Neural progenitor cell (in vitro differentiated cells): ENCODE measurements around the gene ITGB5.

Source experiments
- CTCF ChIP-seq: fragments of 200-600 bp; sonication (generic); IDR thresholded peaks from 2 replicates; pipeline ENCODE4 v1.5.1; 2017; ENCODE audit warnings: antibody characterized with exemption, mild to moderate bottlenecking
- EZH2 ChIP-seq: fragments of 200-600 bp; sonication (generic); IDR thresholded peaks from 2 replicates; pipeline ENCODE4 v1.6.1; 2017; ENCODE audit warnings: antibody characterized with exemption, mild to moderate bottlenecking, moderate library complexity

DNA sequence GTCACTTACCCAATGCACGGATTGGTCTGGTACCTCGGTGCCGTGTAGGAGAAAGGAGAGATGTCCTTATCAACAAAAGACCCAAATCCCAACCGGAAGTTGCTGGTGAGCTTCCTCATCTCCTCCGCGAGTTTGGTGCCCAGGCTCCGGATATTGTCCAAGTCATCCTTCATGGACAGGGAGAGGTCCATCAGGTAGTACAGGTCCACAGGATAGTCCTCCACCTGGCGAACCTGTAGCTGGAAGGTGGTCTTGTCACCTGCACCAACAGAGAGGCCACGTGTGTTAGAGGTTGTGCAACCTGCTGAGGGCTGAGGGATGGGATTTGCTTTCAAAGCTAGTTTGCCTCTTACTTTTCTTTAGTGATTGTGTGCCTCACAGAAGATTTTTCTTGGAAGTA is 38.9 kb downstream of the ITGB5 start:
- TF ChIP-seq CTCF = no peak
- TF ChIP-seq EZH2 = no peak
